GM11168 (cell line): ENCODE data around the gene TRAPPC3.
"Not testable (repeated sequence)": the region's sequence is repeated elsewhere in the genome, so short reads cannot be mapped to it uniquely, and the experiment has no call there.

Experiments
- in situ Hi-C: fragments of 300-500 bp; cut with MboI; formaldehyde crosslinking; loops from one replicate; pipeline ENCODE4 v1.12.0; 2022; ENCODE audit warnings: low sequenced_read_pairs; ENCODE audit not compliant: unreplicated experiment

Gene TRAPPC3

DNA sequence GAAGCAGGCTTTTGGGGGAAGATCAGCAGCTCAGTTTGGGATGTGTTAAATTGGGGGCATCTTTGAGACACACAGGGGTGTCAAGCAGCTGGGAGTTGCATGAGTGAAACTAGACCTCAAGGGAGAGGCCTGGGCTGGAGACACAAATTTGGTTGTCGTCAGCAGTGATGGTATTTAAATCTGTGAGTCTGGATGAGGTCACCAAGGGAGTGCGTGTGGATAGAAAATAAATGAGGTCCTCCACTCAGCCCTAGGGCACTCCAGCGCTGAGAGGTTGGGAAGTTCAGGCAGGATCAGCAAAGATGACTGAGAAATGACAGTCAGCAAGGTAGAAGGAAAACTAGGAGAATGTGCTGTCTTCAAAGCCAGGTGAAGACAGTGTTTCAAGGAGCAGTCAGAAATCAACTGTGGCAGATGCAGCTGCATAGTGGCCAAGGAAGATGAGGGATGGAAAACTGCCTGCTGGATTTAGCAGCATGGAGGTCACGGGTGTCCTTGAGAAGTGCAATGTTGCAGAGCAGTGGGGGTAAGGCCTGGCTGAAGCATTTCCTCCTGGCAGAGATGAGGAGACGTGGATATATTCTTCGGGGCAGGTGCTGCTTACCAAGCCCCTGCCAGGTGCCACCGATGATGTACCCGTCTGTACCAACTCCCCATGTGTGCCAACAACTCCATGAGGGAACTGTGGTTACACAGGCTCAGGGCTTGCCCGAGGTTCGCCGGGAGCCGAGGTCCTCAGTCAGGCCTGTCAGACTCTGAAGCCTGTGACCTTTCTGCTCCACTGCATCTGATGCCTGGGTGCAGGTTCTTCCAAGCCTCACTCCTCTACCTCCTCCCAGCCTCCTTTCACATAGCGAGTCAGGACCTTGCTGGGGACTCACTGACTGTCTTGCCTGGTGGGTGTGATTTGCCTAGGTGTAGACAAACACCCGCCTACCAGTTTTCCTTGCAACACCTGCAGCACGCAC, 17.9 kb upstream of the TRAPPC3 start:
- in situ Hi-C loops = no loop called here

DNA sequence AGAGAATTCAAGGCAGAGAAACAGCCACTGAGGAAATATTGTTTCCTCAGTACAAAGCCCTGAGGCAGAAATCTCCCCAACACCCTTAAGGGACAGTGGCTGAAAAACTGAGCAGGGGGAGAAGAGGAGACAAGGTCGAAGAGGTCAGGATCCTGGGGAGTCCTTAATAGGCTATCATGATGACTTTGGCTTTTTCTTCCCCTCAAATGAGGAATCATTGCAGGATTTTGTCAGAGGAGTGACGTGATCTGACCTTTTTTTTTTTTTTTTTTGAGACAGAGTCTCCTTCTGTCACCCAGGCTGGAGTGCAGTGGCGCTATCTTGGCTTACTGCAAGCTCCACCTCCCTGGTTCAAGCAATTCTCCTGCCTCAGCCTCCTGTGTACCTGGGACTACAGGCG, 16.9 kb upstream of the TRAPPC3 start:
- in situ Hi-C loops = no loop called here

DNA sequence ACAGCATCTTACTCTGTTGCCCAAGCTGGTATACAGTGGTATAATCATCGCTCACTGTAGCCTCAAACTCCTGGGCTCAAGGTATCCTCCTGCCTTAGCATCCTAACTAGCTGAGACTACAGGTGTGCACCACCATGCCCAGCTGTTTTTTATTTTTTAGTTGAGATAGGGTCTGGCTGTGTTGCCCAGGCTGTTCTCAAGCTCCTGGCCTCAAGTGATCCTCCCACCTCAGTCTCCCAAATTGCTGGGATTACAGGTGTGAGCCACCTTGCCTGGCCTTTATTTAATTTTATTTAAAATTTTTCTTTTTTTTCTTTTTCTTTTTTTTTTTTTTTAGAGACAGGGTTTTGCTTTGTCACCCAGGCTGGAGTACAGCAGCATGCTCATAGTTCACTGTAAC, 15.9 kb upstream of the TRAPPC3 start:
- in situ Hi-C loops = no loop called here

DNA sequence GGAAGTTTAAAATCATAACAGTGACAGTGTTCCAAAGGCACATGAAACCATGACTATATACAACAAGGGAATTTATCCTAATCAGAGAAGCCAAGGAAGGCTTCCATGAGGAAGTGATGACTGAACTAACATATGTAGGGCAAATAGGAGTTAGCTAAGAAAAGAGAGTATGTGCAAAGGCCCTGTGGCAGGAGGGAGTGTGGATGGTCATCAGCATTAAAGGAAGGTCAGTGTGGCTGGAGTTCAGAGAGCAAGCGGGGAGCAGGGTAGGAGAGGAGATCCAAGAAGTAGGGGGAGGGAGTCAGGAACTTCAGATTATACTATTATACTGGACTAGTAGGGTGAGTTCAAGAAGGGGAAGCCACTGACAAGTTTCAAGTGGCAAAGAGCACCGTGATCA, 15.1 kb upstream of the TRAPPC3 start:
- in situ Hi-C loops = no loop called here

DNA sequence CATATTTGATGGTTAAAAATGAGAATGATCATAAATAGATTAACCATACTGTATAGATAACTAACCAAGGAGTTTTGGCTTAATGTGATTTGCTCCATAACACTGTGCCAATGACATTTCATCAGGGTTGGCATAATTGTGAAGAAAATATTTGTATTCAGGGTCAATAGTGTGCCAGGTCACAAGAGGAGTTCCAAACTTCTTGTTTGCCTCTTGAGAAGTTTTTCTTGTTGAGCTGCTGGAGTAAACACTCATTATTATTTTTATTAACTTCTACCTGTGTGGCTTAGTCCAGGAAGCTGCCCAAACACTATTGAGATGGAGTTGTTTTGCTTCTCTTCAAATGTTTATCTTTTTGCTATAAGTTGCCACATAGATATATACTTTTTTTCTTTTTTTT, 14.1 kb upstream of the TRAPPC3 start:
- in situ Hi-C loops = no loop called here

DNA sequence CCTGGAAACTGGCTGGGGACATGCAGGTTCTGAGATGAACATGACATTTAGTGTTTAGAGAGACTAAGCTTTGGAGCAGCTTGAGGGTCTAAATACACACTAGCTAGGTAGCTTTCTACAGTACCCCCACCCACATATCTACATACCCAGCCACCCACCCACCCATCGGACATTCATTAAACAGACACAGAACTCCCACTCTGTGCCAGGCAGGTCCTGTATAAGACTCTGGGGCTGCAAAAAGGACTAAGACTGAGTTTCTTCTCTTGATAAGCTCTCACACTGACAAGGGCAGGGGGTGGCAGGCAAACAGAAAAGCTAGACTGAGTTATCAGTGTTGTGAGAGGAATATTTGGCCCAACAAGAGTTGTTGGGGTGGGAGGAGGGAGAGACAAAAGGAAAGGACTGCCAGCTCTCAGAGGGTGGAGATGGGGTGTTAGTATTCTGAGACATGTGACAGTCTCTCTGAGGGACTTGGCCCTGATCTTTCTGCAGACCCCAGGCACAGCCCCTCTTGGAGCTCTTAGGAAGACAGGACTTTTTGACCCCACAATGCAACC, 13.5 kb upstream of the TRAPPC3 start:
- in situ Hi-C loops = no loop called here

DNA sequence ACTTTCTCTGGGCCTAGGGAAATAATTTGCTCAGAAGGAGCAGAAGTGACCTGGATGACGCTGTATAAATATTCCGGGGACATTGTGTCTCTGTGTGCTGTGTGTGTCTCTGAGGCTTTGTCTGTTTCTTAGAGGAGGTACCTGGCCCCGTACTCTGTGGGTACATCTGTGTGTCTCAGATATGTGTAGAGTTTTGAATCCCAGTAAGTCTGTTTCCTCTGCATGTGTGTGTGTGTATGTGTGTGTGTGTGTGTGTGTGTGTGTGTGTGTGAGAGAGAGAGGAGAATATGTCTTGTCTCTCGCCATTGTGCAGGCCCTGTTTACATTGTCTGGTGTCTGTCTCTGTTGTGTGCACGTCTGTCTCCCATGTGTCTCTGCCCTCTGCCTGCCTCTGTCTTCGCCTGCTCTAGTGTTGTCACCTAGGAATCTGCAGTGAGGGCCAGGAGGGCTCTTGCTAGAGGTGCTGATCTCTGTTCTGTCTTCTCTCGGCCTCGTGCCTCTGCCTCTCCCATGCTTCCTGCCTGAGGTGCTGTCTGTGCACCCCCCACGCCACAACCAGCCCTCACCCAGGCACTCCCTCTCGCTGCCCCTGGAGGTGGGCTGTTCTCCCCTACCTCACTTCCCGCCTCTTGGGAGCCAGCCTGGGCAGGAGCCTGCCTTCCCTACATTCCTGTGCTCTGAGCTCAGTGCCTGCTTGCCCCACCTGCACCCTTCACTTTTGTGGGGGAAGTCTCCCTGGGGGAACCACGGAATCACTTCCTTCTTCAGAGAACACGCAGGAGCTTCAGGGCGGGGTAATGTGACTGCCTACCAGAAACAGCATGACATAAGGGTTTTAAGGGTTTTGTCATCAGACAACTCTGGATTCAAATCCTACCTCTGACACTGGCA, 12.6 kb upstream of the TRAPPC3 start:
- in situ Hi-C loops = no loop called here

DNA sequence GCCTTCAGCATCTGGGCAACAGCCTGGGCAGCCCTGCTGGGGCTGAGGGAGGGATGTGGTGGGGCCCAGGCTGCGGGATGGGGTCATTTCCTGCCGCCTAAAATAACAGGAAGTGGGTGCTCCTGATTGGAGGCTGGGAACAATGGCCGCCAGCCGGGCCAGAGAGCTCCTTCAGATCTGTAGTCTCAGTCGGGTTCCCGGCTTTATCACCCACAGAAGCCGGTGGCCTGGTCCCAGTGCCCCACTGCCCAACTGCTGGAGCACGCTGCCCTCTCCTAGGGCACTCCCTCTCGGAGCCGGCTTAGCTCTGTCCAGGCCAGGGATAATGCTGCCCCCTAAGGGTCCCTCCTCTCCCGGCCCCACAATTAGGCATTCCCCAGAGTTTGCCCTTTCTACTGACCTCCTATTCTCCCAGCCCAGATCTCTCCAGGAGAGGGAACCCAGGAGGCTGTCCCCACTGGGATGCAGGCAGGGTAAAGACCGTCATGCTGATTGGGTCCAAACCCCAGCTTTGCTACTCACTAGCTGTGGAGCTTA, 11.7 kb upstream of the TRAPPC3 start:
- in situ Hi-C loops = no loop called here

DNA sequence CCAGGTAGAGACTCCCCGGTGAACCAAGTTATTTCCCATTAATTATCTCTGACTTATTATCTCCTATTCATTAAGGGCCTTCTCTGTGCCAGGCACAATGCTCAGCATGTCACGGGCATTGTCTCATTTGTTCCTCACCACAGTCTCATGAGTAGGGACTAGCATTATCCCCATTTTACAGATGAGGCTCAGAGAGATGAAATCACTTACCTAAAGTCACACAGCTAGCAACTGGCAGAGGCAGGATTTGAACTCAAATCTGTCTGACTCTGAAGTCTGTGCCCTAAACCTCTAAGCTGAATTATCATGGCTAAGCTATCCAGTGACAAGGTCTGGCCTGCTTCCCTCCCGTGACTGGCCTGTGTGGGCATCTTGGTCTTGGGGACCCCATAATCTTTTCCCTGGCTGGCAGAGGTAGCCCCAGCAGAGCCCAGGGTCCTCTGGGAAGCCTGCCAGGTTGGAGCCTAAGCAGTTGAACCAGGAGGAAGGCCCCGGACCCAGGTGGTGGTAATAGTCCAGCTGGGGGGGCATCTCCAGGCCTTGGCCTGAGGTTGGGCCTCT, 11.2 kb upstream of the TRAPPC3 start:
- in situ Hi-C loops = no loop called here

DNA sequence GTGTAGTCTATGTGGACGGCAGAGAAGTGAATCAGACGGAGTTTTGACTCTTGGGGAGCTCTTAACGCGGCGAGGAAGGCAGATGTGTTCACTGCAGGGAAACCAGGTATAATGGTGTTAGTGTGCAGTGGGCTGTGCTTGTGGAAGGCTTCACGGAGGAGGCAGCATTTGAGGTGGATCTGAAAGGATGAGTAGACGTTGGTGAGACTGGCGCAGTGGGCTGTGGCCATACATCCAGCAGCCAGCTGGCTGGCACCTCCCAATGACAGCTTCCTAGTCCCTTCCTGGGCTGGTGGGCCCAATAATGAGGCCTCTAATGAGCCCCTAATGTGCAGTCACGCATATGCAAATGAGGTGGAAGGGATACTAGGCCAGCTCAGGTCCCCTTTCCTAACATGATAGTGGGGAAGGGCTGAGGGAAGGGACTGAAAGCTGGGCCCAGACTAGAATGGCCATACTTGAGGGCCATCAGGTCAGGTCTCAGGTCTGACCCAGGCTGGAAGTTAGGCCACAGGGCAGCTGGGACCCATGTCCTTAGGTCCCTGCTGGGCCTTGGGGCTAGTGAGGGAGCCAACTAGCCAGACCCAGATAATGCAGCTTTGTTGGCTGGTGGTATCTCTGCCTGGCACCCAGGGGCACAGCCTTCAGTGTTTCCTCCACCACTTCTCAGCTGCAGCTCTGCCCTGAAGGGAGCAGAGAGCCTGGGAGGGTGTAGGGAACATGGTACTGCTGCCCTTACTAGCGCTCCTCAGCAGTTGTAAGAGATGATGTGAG, 10.5 kb upstream of the TRAPPC3 start:
- in situ Hi-C loops = no loop called here

DNA sequence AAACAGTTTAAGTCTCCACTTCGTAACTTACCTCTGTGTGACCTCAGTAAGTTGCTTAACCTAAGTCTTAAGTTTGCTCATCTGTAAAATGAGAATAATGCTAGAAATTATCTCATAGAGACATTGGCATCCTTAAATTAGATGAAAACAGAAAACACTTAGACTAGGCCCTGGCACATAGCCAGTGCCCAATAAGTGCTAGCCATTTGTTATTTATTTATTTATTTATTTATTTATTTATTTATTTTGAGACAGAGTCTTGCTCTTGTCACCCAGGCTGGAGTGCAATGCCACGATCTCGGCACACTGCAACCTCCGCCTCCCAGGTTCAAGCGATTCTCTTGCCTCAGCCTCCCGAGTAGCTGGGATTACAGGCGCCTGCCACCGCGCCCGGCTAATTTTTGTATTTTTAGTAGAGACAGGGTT, 9.6 kb upstream of the TRAPPC3 start:
- in situ Hi-C loops = not testable (repeated sequence)

DNA sequence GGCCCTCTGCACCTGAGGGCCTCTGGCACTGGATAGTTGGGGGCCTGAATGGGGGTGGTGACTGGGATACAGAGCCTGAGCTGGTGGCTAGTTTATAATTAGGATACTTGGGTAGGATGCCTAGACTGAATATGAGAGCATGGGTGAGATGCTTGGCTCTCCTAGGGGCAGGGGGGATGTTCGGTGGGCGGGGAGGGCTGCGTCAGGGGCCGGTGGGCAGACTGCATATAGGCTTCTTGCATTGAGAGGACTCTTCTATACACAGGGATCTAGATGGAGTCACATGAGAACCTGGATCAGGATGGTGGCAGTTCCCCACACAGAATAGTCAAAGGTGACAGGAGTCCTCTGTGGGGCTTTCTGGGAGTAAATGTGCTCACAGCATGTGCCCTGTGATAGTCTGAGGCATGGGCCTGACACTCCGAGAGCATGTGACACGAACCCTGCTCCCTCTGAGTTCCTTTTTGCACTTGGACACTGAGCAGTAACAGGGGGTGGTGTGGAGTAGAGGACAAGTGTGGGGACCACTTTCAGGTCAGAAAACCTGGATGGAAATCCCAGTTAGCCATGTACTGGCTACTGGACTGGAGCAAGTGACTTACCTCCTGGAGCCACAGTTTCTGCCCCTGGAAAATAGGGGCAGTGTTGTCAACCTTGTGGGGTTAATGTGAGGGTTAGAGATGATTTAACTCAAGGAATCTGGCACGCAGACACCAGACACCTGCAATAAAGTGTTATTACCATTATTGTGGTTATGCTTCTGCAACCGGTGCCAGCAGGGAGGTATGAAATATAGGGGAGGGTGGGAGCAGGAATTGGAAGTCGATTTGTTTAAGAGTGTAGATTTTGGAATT, 8.9 kb upstream of the TRAPPC3 start:
- in situ Hi-C loops = no loop called here

DNA sequence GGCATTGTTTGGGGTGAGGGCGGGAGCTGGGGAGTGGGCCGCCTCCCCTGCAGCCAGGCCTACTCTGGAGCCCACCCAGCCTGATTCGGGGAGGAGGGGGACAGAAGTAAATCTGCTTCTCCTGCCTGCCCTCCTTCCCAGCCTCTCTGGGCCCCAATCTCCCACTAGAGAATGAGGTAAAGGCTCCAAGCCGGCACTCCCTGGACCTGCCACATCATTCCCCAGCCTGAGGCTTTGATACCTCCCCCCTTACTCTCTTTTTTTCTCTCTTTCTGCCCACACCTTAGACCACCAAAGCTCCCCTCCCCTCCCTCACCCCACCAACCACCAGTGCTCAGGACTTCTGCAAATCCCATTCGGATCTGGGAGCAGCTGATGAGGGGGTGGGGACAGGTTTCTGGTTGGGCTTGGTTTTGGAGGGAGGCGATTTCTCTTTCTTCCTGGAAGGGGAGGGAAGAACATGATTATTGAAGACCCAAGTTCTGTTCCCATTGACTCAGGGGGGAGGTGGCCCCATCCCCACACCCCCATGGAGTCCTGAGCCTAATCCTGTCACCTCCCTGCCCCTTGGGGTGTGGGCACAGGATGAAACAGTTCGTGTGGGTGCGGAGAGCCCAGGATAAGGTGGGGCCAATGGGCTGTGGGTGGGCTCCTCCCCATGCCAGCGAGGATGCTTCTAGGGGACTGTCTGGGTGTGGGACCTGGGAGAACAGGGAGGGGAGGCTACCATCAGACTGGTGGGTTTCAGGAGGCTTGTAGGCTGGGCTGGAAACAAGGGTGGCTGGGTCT, 8.0 kb upstream of the TRAPPC3 start:
- in situ Hi-C loops = no loop called here

DNA sequence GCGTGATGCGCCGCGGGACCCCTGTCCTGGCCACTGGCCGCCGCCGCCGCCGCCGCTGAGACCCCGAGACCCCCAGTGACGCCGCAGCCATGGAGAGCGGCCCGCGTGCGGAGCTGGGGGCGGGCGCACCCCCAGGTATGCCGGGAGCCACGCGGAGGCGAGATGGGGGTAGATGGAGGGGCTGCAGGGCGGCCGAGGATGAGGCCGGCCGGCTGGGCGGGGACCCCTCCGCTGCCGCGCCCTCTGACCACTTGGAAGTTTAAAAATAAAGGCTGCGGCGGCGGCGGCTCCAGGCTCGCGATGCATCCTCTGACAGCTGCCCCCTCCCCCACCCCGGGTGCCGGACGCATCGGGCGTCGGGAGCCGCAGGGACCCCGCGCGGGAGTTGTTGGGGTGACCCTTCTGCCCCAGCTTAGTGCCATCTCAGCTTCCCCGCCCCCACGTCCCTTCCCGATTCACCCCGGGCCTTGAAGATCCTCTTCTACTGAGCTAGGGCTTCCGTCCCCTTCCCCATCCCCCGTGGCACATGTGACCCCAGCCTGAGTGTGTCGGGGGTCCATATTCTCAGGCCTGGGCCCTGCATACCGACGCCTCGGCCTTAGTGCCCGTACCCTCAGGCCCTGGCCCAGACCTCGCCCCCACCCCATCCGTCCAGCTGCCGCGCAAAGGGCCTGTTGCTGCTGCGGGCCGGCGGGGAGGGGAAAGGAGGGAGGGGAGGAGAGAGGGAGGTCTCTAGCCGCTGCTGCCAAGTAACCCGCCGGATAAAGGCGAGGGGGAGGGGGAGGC, 7.2 kb upstream of the TRAPPC3 start:
- in situ Hi-C loops = no loop called here

DNA sequence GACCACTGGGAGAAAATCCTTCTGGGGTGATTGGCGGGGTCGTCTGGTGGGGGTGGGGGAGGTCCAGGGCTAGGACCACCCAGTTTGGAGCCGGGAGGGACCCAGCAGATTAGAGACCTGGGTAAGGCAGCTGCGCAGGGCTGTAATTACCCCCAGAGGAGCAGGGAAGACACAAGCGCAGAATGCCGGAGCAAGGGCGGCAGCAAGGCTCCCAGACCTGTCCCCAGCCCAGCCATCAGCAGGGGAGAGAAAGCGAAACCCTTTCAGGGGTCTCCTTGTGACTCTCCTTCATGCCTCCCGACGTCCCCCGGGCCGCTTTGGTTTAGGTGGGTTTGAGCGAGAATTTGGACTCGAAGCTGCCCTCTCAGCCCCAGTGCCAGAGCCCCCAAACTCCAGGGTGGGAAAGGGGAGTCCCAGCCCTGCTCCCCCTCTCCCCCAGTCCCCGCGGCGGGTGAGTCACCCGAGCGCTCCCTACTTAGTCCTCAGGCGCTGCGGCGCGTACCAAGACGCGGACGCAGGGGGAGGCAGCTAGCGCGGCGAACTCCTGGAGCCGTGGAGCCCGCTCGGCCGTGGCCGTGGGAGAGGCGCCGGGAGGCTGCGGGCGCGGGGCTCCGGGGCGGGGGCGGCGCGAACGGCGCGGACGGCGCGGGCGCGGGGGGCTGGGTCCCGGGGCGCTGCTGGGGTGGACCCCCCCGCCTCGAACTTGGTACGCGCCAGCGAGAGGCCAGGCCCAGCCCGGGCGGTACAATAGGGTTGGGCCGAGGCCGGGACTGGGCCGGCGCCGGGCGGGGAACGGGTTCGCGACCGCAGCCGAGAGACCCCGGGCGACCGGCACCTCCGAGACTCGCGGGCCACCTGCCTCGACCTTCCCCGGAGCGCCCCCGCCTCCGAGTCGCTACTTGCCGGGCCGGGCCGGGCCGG, 6.4 kb upstream of the TRAPPC3 start, which contains the start of gene MAP7D1:
MAP7D1 (plus strand) TSS at position 753 of the 921 bp plus-strand sequence. CDS start 258 bp downstream, outside the sequence.
- in situ Hi-C loops = no loop called here
